ENCODE measurements around the gene ACOT7.
"Not testable (repeated sequence)": the region's sequence is repeated elsewhere in the genome, so short reads cannot be mapped to it uniquely, and the experiment has no call there.

The ACOT7 gene

GRCh38 chr1:6336776-6337622 lies 56.6 kb downstream of the ACOT7 start:
- no peak for FAIRE-seq

- FAIRE-seq, result no peak
Measured at GRCh38 chr1:6334261-6334993, 59.1 kb downstream of the ACOT7 start.

GRCh38 chr1:6332821-6333220 lies 60.7 kb downstream of the ACOT7 start:
- no peak for FAIRE-seq

GRCh38 chr1:6331543-6332273 lies 61.9 kb downstream of the ACOT7 start:
- no peak for FAIRE-seq

GRCh38 chr1:6330410-6330911 lies 63.1 kb downstream of the ACOT7 start:
- FAIRE-seq, result no peak

GRCh38 chr1:6329851-6330250 lies 63.7 kb downstream of the ACOT7 start:
- no peak for FAIRE-seq

- FAIRE-seq, result no peak
Measured at GRCh38 chr1:6329396-6329795, 64.2 kb downstream of the ACOT7 start.

GRCh38 chr1:6328696-6329095 lies 64.9 kb downstream of the ACOT7 start:
- no peak for FAIRE-seq

GRCh38 chr1:6328091-6328490 lies 65.5 kb downstream of the ACOT7 start:
- no peak for FAIRE-seq

GRCh38 chr1:6325482-6325881 lies 68.1 kb downstream of the ACOT7 start:
- FAIRE-seq, result no peak

- FAIRE-seq, result no peak
Measured at GRCh38 chr1:6322161-6322560, 71.4 kb downstream of the ACOT7 start.

- FAIRE-seq, result no peak
Measured at GRCh38 chr1:6321205-6321604, 72.4 kb downstream of the ACOT7 start.

GRCh38 chr1:6317098-6317760 lies 76.3 kb downstream of the ACOT7 start:
- no peak for FAIRE-seq

GRCh38 chr1:6316240-6317097 lies 77.1 kb downstream of the ACOT7 start:
- FAIRE-seq, result no peak

GRCh38 chr1:6314503-6314902 lies 79.1 kb downstream of the ACOT7 start:
- no peak for FAIRE-seq

GRCh38 chr1:6313393-6314200 lies 80.0 kb downstream of the ACOT7 start:
- no peak for FAIRE-seq

- no peak for FAIRE-seq
Measured at GRCh38 chr1:6310116-6310848, 83.3 kb downstream of the ACOT7 start.

- no peak for FAIRE-seq
Measured at GRCh38 chr1:6309564-6309963, 84.0 kb downstream of the ACOT7 start.

- FAIRE-seq, result no peak
Measured at GRCh38 chr1:6308449-6308848, 85.1 kb downstream of the ACOT7 start.

GRCh38 chr1:6307682-6308081 lies 85.9 kb downstream of the ACOT7 start:
- FAIRE-seq, result not testable (repeated sequence)
